Right lobe of liver (tissue), 6 donors: ENCODE data around the gene SP140L. TPM values are rescaled to one million over a fixed set of nuclear protein-coding genes. Genes with fewer than 3 reads are reported as not detected.
"Not testable (repeated sequence)": the region's sequence is repeated elsewhere in the genome, so short reads cannot be mapped to it uniquely, and the experiment has no call there.

Source experiments
- ATAC-seq, 4 donors: fragments of 200-7000 bp; cut with Tn5 transposase; one replicate each; pipeline ENCODE4 v1.9.1; 2020; ENCODE audit warnings: mild to moderate bottlenecking in 4 of 4, moderate library complexity in 4 of 4
- DNase-seq, 3 donors: peaks; one replicate each; pipeline ENCODE4 v3.0.0-alpha.2; 2020
- H3K27ac ChIP-seq, 3 donors: fragments of 200-600 bp; one replicate each; pipeline ENCODE4 v1.8.0; 2022
- H3K27me3 ChIP-seq, 2 donors: fragments of 200-600 bp; one replicate each; pipeline ENCODE4 v1.8.0; 2022
- H3K36me3 ChIP-seq, 4 donors: fragments of 200-600 bp; sonication (generic) in 1 of 4; one replicate each; pipeline versions ENCODE4 v1.5.1 to v1.8.0; 2017 to 2022; ENCODE audit warnings: control low read depth in 1 of 4
- H3K4me1 ChIP-seq, 4 donors: fragments of 200-600 bp; sonication (generic) in 1 of 4; one replicate each; pipeline versions ENCODE4 v1.5.1 to v1.8.0; 2017 to 2022; ENCODE audit warnings: control low read depth in 1 of 4
- H3K4me3 ChIP-seq, 3 donors: fragments of 200-600 bp; one replicate each; pipeline ENCODE4 v1.8.0; 2022
- H3K9me3 ChIP-seq, 4 donors: fragments of 200-600 bp; sonication (generic) in 1 of 4; one replicate each; pipeline versions ENCODE4 v1.5.1 to v1.8.0; 2017 to 2022; ENCODE audit warnings: control low read depth in 1 of 4
- POLR2A ChIP-seq: fragments of 450-650 bp; IDR thresholded peaks from one replicate; pipeline ENCODE4 v1.6.1; 2017; ENCODE audit warnings: antibody characterized with exemption, mild to moderate bottlenecking
- whole genome bisulfite sequencing: methylation state at CpG from one replicate; pipeline ENCODE4 v1.1.6; 2018; ENCODE audit warnings: low coverage, low lambda C conversion rate; ENCODE audit not compliant: insufficient coverage; ENCODE audit errors: missing lambda C conversion rate; 5-methylcytosine and 5-hydroxymethylcytosine counted together
- intact Hi-C, 2 donors: fragments of 100-400 bp; cut with DNase I; formaldehyde crosslinking; loops; one replicate each; pipeline versions ENCODE4 v1.11.2 to v1.14.1; 2022
- total RNA-seq, 6 experiments: library from RNA; depleted of rRNA in 2 of 6; stranded (reverse); fragments of >200 nt in 2 of 6; fragmentation: NEBNext Ultra II Directional in 3 of 6; extraction: Animal tissue kit (Norgen Biotek cat#: 25700) in 3 of 6; gene quantifications; one replicate each; pipeline versions ENCODE4 v1.1.0 to v1.2.4, GENCODE V29; 2016 to 2023
- TF ChIP-seq, protein P1 (sequence below), 4 donors: fragments of 200-600 bp in 3 of 4; fragments of 450-650 bp in 1 of 4; IDR thresholded peaks; one replicate each; pipeline versions ENCODE4 v1.5.1 to v1.8.0; 2016 to 2022; ENCODE audit warnings: antibody characterized with exemption in 4 of 4, mild to moderate bottlenecking in 2 of 4
- donor health status: DM: no; HTN: yes; CAD: no.
- donor health status: DM: no; HTN: no; CAD: no.
- donor health status: DM: no; HTN: no; CAD: no.
- donor health status: DM: no; HTN: yes; CAD: no.
- donor health status: DM: no; HTN: yes; CAD: no.

The SP140L gene
- total RNA-seq, 6 experiments from 2014 or later, result 6.6 to 17.9 (median 11.3) TPM

DNA sequence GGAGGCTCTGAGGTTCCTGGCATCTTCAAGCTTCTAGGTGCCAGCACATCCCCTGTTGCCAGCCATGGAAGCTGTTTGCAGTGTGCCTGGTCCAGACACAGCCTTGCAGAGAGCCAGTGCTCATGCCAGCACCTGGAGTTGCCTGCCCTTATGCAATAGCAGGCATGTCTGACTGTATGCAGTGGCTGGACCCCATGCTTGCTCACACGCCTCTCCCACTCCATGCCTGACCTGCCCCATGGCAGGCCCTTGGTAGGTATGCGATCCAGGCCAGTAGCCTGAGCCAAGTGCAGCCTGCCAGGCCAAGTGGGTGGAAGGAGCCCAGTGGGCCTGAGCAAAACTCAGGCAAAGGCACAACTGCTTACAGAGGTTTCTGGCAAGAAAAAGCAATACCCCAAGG is 19.5 kb upstream of the SP140L start:
- intact Hi-C loops, result no loop called here
- H3K27me3 ChIP-seq, result no peaks in the 10 kb centered on the region
- 100% methylated on average over 1 of the region's 2 CpGs for WGBS
- no peak overlapping the region for H3K27ac ChIP-seq
- ATAC-seq, result no peak
- H3K4me3 ChIP-seq, result no peak overlapping the region
- H3K4me1 ChIP-seq, result no peaks in the 10 kb centered on the region
- DNase-seq, result no peak
- TF ChIP-seq, protein P1, sequence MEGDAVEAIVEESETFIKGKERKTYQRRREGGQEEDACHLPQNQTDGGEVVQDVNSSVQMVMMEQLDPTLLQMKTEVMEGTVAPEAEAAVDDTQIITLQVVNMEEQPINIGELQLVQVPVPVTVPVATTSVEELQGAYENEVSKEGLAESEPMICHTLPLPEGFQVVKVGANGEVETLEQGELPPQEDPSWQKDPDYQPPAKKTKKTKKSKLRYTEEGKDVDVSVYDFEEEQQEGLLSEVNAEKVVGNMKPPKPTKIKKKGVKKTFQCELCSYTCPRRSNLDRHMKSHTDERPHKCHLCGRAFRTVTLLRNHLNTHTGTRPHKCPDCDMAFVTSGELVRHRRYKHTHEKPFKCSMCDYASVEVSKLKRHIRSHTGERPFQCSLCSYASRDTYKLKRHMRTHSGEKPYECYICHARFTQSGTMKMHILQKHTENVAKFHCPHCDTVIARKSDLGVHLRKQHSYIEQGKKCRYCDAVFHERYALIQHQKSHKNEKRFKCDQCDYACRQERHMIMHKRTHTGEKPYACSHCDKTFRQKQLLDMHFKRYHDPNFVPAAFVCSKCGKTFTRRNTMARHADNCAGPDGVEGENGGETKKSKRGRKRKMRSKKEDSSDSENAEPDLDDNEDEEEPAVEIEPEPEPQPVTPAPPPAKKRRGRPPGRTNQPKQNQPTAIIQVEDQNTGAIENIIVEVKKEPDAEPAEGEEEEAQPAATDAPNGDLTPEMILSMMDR (IDR thresholded peaks at IDR 0.05), result no peak
- no peak for TF ChIP-seq POLR2A
- no peaks in the 10 kb centered on the region for H3K36me3 ChIP-seq
- H3K9me3 ChIP-seq, result no peaks in the 10 kb centered on the region

DNA sequence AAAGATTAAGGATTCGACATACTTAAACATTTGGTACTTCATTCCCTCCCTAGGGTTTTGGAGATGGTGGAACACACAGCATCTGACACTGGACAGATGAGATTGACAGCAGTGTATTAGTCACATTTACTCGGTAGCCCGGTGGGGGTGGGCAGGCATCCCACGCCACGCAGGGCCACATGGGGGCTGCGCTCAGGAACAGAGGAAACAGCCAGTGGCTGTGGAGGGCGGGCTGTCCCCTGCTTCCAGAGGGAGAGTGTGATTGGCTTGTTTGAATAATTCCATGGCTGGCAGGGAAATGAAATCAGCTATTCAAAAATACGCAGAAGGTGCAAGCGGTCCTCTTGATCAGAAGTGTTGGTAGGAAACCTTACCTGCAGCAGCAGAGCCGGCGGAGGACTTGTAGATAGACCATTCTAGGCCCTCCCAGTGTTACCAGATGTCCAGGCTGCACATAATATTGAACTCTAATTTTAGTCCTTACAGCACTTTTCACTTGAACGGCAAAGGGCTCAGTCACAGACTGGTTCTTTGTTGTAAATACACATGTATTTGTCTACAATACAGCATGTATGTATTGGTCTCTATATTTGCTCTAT is 18.5 kb upstream of the SP140L start:
- intact Hi-C loops, result no loop called here
- Histone ChIP-seq H3K4me1 (no peaks in the 10 kb centered on the region), H3K4me3 (no peak overlapping the region), H3K9me3 (no peaks in the 10 kb centered on the region), H3K27ac (no peak overlapping the region), H3K27me3 (no peaks in the 10 kb centered on the region), H3K36me3 (no peaks in the 10 kb centered on the region)
- no peak for DNase-seq
- 86% methylated on average over 7 of the region's 12 CpGs for WGBS
- ATAC-seq, result no peak
- TF ChIP-seq, protein P1 (IDR thresholded peaks at IDR 0.05), result no peak

DNA sequence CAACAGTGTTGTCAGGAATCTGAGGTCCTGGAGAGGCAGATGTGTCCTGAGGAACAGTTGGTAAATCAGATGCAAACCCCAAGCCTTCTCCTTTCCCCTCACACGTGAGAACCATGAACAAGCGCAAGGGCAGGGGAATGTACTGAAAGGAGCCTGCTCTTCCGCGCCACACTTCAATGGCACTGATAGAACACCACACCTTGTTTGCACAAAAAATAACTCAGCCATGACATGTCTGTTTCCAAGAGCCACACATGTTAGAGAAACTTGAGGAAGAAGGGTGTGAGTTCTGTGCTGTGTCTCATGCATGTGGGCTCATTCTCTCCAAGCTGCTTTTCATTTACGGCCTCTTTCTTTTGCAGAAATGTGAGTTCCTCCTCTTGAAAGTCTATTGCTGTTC is 16.2 kb upstream of the SP140L start:
- H3K36me3 ChIP-seq, intact Hi-C loops, H3K27me3 ChIP-seq, H3K9me3 ChIP-seq, ATAC-seq, H3K27ac ChIP-seq, H3K4me1 ChIP-seq, DNase-seq, H3K4me3 ChIP-seq: not testable (repeated sequence)
- no CpG with 5 or more reads among the region's 5 CpGs for WGBS

DNA sequence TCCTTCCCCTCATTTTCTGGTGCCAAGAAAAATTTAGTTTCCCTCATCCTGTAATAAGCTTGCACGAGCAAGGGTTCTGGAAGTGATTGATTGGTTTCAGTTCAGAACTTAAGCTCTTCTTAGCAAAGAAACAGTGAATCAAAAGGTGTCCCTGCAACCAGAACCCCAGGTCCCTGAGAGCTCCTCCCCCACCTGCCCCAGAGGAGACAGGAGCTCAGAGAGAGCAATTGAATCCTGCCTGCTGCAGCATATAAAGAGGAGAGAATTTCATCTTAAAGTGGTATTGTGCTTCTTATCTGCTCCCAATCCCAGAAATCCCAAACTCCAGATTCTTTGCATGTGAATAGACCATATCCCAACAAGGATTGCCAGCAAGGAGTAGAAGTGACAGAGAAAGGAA is 15.4 kb upstream of the SP140L start:
- H3K9me3 ChIP-seq, intact Hi-C loops, DNase-seq, H3K4me3 ChIP-seq, H3K4me1 ChIP-seq, ATAC-seq, H3K36me3 ChIP-seq, H3K27ac ChIP-seq, H3K27me3 ChIP-seq: not testable (repeated sequence)
- 88% methylated on average over 1 of the region's 1 CpG for WGBS

DNA sequence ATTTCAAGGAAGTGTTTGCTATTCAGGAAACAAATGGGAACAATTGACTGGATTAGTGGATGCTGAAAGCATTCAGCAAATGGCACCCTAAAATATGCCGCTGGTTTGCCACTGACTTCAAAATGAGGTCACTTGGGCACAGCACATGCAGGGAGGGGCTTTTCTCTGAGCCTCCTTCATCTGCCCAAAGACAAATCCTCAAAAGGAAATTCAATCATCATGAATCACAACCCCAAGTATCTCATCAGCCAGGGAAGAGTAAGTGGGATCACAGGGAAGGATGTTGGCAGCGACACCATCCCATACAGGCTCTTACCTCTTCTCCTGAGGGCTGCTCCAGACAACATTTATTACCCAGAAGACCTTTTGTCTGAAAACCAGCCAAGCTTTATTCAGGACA is 14.4 kb upstream of the SP140L start:
- 92% methylated on average over 2 of the region's 2 CpGs for WGBS
- Histone ChIP-seq H3K9me3 (no peaks in the 10 kb centered on the region), H3K4me3 (no peak overlapping the region), H3K36me3 (no peaks in the 10 kb centered on the region), H3K27me3 (no peaks in the 10 kb centered on the region), H3K4me1 (no peaks in the 10 kb centered on the region), H3K27ac (no peak overlapping the region)
- intact Hi-C loops, result no loop called here
- DNase-seq, result no peak
- ATAC-seq, result no peak
- no peak for TF ChIP-seq POLR2A
- TF ChIP-seq, protein P1 (IDR thresholded peaks at IDR 0.05), result no peak

DNA sequence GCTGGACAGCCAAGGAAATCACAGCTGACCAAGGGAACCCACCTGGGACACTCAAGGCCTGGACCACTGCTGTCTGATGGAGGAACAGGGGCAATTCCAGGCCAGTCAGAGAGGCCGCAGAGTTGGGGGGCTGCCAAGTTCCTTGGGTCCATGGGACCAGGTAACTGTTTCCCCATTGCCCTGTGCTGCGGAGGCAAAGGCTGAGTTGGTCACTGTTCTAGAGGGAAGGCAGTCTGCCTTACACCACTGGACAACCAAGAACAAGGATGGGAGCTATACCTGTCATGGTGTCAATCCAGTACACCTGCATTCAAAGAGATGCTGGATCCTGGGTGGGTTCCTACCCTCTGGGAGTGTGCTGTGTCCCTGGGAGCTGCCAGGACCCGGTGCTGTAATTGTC is 9.6 kb upstream of the SP140L start:
- intact Hi-C loops, result no loop called here
- H3K4me3 ChIP-seq, result no peak overlapping the region
- ATAC-seq, result no peak
- no peak for TF ChIP-seq POLR2A
- TF ChIP-seq, protein P1 (IDR thresholded peaks at IDR 0.05), result no peak
- no peaks in the 10 kb centered on the region for H3K9me3 ChIP-seq
- no peaks in the 10 kb centered on the region for H3K27me3 ChIP-seq
- no peak overlapping the region for H3K27ac ChIP-seq
- WGBS, result no CpG with 5 or more reads among the region's 3 CpGs
- DNase-seq, result no peak
- H3K36me3 ChIP-seq, result no peaks in the 10 kb centered on the region
- no peaks in the 10 kb centered on the region for H3K4me1 ChIP-seq
